ENCODE data around the gene DNER.
"Not testable (repeated sequence)": the region's sequence is repeated elsewhere in the genome, so short reads cannot be mapped to it uniquely, and the experiment has no call there.

DNER gene

GRCh38 chr2:229392196-229392595 is 322.2 kb downstream of the DNER start:
- no peak for DNase-seq (ENCODE audit: low read depth)

GRCh38 chr2:229388731-229389130 is 325.6 kb downstream of the DNER start:
- DNase-seq (ENCODE audit: low read depth), result no peak

GRCh38 chr2:229387866-229388265 is 326.5 kb downstream of the DNER start:
- no peak for DNase-seq (ENCODE audit: low read depth)

GRCh38 chr2:229380101-229380625 is 334.2 kb downstream of the DNER start:
- no peak for DNase-seq (ENCODE audit: low read depth)

GRCh38 chr2:229378386-229378785 is 336.0 kb downstream of the DNER start:
- DNase-seq (ENCODE audit: low read depth), result no peak

- no peak for DNase-seq (ENCODE audit: low read depth)
These were observed 337.5 kb downstream of the DNER start for GRCh38 chr2:229376866-229377265.

GRCh38 chr2:229375251-229375650 is 339.1 kb downstream of the DNER start:
- DNase-seq (ENCODE audit: low read depth), result no peak

GRCh38 chr2:229373311-229373710 is 341.0 kb downstream of the DNER start:
- not testable (repeated sequence) for DNase-seq (ENCODE audit: low read depth)

- DNase-seq (ENCODE audit: low read depth), result no peak
These were observed 342.1 kb downstream of the DNER start for GRCh38 chr2:229372207-229372606.

GRCh38 chr2:229371086-229371485 is 343.3 kb downstream of the DNER start:
- no peak for DNase-seq (ENCODE audit: low read depth)

GRCh38 chr2:229370509-229370908 is 343.8 kb downstream of the DNER start:
- DNase-seq (ENCODE audit: low read depth), result no peak

- no peak for DNase-seq (ENCODE audit: low read depth)
These were observed 351.1 kb downstream of the DNER start for GRCh38 chr2:229363185-229363814.

- DNase-seq (ENCODE audit: low read depth), result no peak
These were observed 363.5 kb downstream of the DNER start for GRCh38 chr2:229350883-229351282.

- no peak for DNase-seq (ENCODE audit: low read depth)
These were observed 364.1 kb downstream of the DNER start for GRCh38 chr2:229350117-229350805.

GRCh38 chr2:229348128-229348527 is 366.2 kb downstream of the DNER start:
- no peak for DNase-seq (ENCODE audit: low read depth)

GRCh38 chr2:229346816-229347540 is 367.4 kb downstream of the DNER start:
- DNase-seq (ENCODE audit: low read depth), result no peak

GRCh38 chr2:229344955-229345354 is 369.4 kb downstream of the DNER start:
- no peak for DNase-seq (ENCODE audit: low read depth)

GRCh38 chr2:229344151-229344551 is 370.2 kb downstream of the DNER start:
- DNase-seq (ENCODE audit: low read depth), result no peak

GRCh38 chr2:229343661-229344060 is 370.7 kb downstream of the DNER start:
- DNase-seq (ENCODE audit: low read depth), result no peak

GRCh38 chr2:229342376-229342775 is 372.0 kb downstream of the DNER start:
- DNase-seq (ENCODE audit: low read depth), result no peak

GRCh38 chr2:229340086-229340760 is 374.1 kb downstream of the DNER start:
- no peak for DNase-seq (ENCODE audit: low read depth)

- no peak for DNase-seq (ENCODE audit: low read depth)
These were observed 374.7 kb downstream of the DNER start for GRCh38 chr2:229339618-229340017.

Data from activated T-cell treated with anti-CD3 and anti-CD28 coated beads for 1 hour (primary cell).